H9 (cell line): Measurements from ENCODE around the gene ARHGAP5. TPM values are rescaled to one million over a fixed set of nuclear protein-coding genes. Genes with fewer than 3 reads are reported as not detected.

Experiments used
- DNase-seq: peaks from one replicate; pipeline ENCODE4 v3.0.0-alpha.2; 2017
- H2AFZ ChIP-seq: one replicate; pipeline ENCODE4 v1.6.1; 2013; ENCODE audit warnings: mild to moderate bottlenecking, low read length, control low read depth, moderate library complexity
- H2AK5ac ChIP-seq: 2 replicates; pipeline ENCODE4 v1.6.1; 2013; ENCODE audit warnings: low read length, control low read depth, mixed read lengths; ENCODE audit not compliant: insufficient read length
- H2BK120ac ChIP-seq: one replicate; pipeline ENCODE4 v1.6.1; 2013; ENCODE audit warnings: low read depth, mild to moderate bottlenecking, low read length, control low read depth, inconsistent platforms; ENCODE audit not compliant: poor library complexity, severe bottlenecking
- H2BK12ac ChIP-seq: 2 replicates; pipeline ENCODE4 v1.6.1; 2013; ENCODE audit warnings: low read length, control low read depth, mixed read lengths, low read depth; ENCODE audit not compliant: insufficient read length
- H2BK15ac ChIP-seq: 2 replicates; pipeline ENCODE4 v1.6.1; 2013; ENCODE audit warnings: low read depth, low read length, control low read depth
- H2BK20ac ChIP-seq: one replicate; pipeline ENCODE4 v1.6.1; 2013; ENCODE audit warnings: low read depth, mild to moderate bottlenecking, low read length, control low read depth, inconsistent platforms; ENCODE audit not compliant: poor library complexity, severe bottlenecking
- H2BK5ac ChIP-seq: 2 replicates; pipeline ENCODE4 v1.6.1; 2013; ENCODE audit warnings: low read length, control low read depth, mixed read lengths; ENCODE audit not compliant: insufficient read length
- H3K14ac ChIP-seq: 2 replicates; pipeline ENCODE4 v1.6.1; 2013; ENCODE audit warnings: low read length, control low read depth; ENCODE audit not compliant: insufficient read depth
- H3K18ac ChIP-seq: 2 replicates; pipeline ENCODE4 v1.6.1; 2013; ENCODE audit warnings: low read depth, mild to moderate bottlenecking, mixed read lengths, low read length, control low read depth; ENCODE audit not compliant: insufficient read length
- H3K23ac ChIP-seq: 2 replicates; pipeline ENCODE4 v1.6.1; 2013; ENCODE audit warnings: low read length, control low read depth, mixed read lengths, low read depth; ENCODE audit not compliant: insufficient read length
- H3K23me2 ChIP-seq: 2 replicates; pipeline ENCODE4 v1.6.1; 2013; ENCODE audit warnings: low read depth, mild to moderate bottlenecking, mixed read lengths, low read length, control low read depth; ENCODE audit not compliant: insufficient read length, poor library complexity, severe bottlenecking
- H3K27ac ChIP-seq: 2 replicates; pipeline ENCODE4 v1.5.1; 2013; ENCODE audit warnings: low read length, control low read depth, mixed read lengths, low read depth; ENCODE audit not compliant: insufficient read length
- H3K27me3 ChIP-seq: 2 replicates; pipeline ENCODE4 v1.6.1; 2013; ENCODE audit warnings: low read length, control low read depth, inconsistent platforms; ENCODE audit not compliant: insufficient read depth
- H3K4ac ChIP-seq: 2 replicates; pipeline ENCODE4 v1.6.1; 2013; ENCODE audit warnings: low read depth, mild to moderate bottlenecking, control low read depth, inconsistent platforms, low read length, moderate library complexity
- H3K4me1 ChIP-seq: 2 replicates; pipeline ENCODE4 v1.6.1; 2013; ENCODE audit warnings: low read length, control low read depth, inconsistent platforms; ENCODE audit not compliant: insufficient read depth
- H3K4me2 ChIP-seq: 2 replicates; pipeline ENCODE4 v1.6.1; 2013; ENCODE audit warnings: low read length, control low read depth, mixed read lengths; ENCODE audit not compliant: insufficient read length, insufficient read depth
- H3K56ac ChIP-seq: 2 replicates; pipeline ENCODE4 v1.6.1; 2013; ENCODE audit warnings: low read depth, mild to moderate bottlenecking, mixed read lengths, low read length, control low read depth; ENCODE audit not compliant: insufficient read length
- H3K79me1 ChIP-seq: 2 replicates; pipeline ENCODE4 v1.6.1; 2013; ENCODE audit warnings: low read depth, mild to moderate bottlenecking, moderate library complexity, low read length, control low read depth, inconsistent platforms; ENCODE audit not compliant: insufficient read depth, poor library complexity, severe bottlenecking
- H3K79me2 ChIP-seq: 2 replicates; pipeline ENCODE4 v1.6.1; 2013; ENCODE audit warnings: low read length, control low read depth, inconsistent platforms; ENCODE audit not compliant: insufficient read depth
- H3K9ac ChIP-seq: 2 replicates; pipeline ENCODE4 v1.6.1; 2013; ENCODE audit warnings: low read length, control low read depth, mixed read lengths; ENCODE audit not compliant: insufficient read length; ENCODE audit errors: extremely low read depth
- H3K9me3 ChIP-seq: one replicate; pipeline ENCODE4 v1.6.1; 2013; ENCODE audit warnings: low read depth, low read length, inconsistent platforms; ENCODE audit not compliant: control insufficient read depth
- H3T11ph ChIP-seq: one replicate; pipeline ENCODE4 v1.6.1; 2013; ENCODE audit warnings: mild to moderate bottlenecking, low read length, control low read depth, inconsistent platforms
- H4K20me1 ChIP-seq: one replicate; pipeline ENCODE4 v1.6.1; 2013; ENCODE audit not compliant: control insufficient read depth, insufficient read length, insufficient read depth
- H4K5ac ChIP-seq: 2 replicates; pipeline ENCODE4 v1.6.1; 2013; ENCODE audit warnings: low read depth, mild to moderate bottlenecking, mixed read lengths, low read length, control low read depth; ENCODE audit not compliant: insufficient read length
- H4K8ac ChIP-seq: replicated peaks from 2 replicates; pipeline ENCODE4 v1.6.1; 2013; ENCODE audit warnings: low read length, control low read depth, mixed read lengths, low read depth; ENCODE audit not compliant: insufficient read length
- H4K91ac ChIP-seq: 2 replicates; pipeline ENCODE4 v1.6.1; 2013; ENCODE audit warnings: low read depth, mild to moderate bottlenecking, moderate library complexity, mixed read lengths, low read length, control low read depth; ENCODE audit not compliant: insufficient read length
- H3K27ac Mint-ChIP-seq, 3 experiments: 2 replicates in 2 of 3; 3 replicates in 1 of 3; pipeline ENCODE4 v1.8.0; 2020 to 2021; ENCODE audit warnings: mixed read lengths in 3 of 3, mild to moderate bottlenecking in 1 of 3, moderate library complexity in 1 of 3
- H3K27me3 Mint-ChIP-seq: 2 replicates; pipeline ENCODE4 v1.8.0; 2021; ENCODE audit warnings: low read depth, mild to moderate bottlenecking, moderate library complexity, mixed read lengths
- H3K36me3 Mint-ChIP-seq, 3 experiments: 2 replicates in 2 of 3; 3 replicates in 1 of 3; pipeline ENCODE4 v1.8.0; 2020 to 2021; ENCODE audit warnings: low read depth in 3 of 3, mixed read lengths in 3 of 3; ENCODE audit not compliant: insufficient read depth in 1 of 3
- H3K4me1 Mint-ChIP-seq, 2 experiments: 2 replicates each; pipeline ENCODE4 v1.8.0; 2020; ENCODE audit warnings: mixed read lengths in 2 of 2
- H3K4me3 Mint-ChIP-seq, 2 experiments: 2 replicates in 1 of 2; 3 replicates in 1 of 2; pipeline ENCODE4 v1.8.0; 2020 to 2021; ENCODE audit warnings: mild to moderate bottlenecking in 2 of 2, mixed read lengths in 2 of 2, moderate library complexity in 1 of 2
- H3K9me3 Mint-ChIP-seq, 2 experiments: 2 replicates in 1 of 2; 3 replicates in 1 of 2; pipeline ENCODE4 v1.8.0; 2020; ENCODE audit warnings: mild to moderate bottlenecking in 2 of 2, mixed read lengths in 2 of 2, moderate library complexity in 1 of 2
- WGBS: extraction: QIAGEN DNeasy Blood & Tissue Kit; methylation state at CpG from one replicate; pipeline ENCODE4 v1.1.7; 2013; ENCODE audit warnings: missing lambda C conversion rate, low lambda C conversion rate, mixed read lengths; ENCODE audit not compliant: insufficient read length; ENCODE audit errors: extremely low coverage; 5-methylcytosine and 5-hydroxymethylcytosine counted together
- total RNA-seq: library from RNA; stranded (reverse); gene quantifications from 2 replicates; pipeline ENCODE4 v1.2.1, GENCODE V29; 2021
- TF ChIP-seq, protein P1 (sequence below): fragments of 200-600 bp; sonication (generic); conservative IDR thresholded peaks from 3 replicates; pipeline ENCODE4 v1.8.0; 2021; ENCODE audit warnings: antibody characterized with exemption, mild to moderate bottlenecking

The ARHGAP5 gene
- total RNA-seq, 1 experiment from 2014 or later = 73.8 TPM

- Histone ChIP-seq H2AK5ac (no peak overlapping the region), H2BK120ac (no peak overlapping the region), H3K9ac (no peak overlapping the region), H2BK12ac (no peak overlapping the region), H3K4me1 (no peaks in the 10 kb centered on the region), H3K79me2 (no peaks in the 10 kb centered on the region), H2BK5ac (no peak overlapping the region), H3K14ac (no peak overlapping the region), H4K91ac (no peak overlapping the region), H3K79me1 (no peaks in the 10 kb centered on the region), H2BK20ac (no peak overlapping the region), H2BK15ac (no peak overlapping the region), H3K27ac (no peak overlapping the region), H4K5ac (no peak overlapping the region), H3K23me2 (no peaks in the 10 kb centered on the region), H3K4me2 (no peak overlapping the region), H3K9me3 (no peaks in the 10 kb centered on the region), H3K4ac (no peak overlapping the region), H3K27me3 (no peaks in the 10 kb centered on the region), H3T11ph (no peak overlapping the region), H3K18ac (no peak overlapping the region), H3K56ac (no peak overlapping the region), H3K23ac (no peak overlapping the region), H2AFZ (no peak overlapping the region), H4K8ac (no peak overlapping the region), H4K20me1 (no peaks in the 10 kb centered on the region)
- Mint-ChIP-seq H3K36me3 (peaks cover 49 to 67% (median 52%) of the 10 kb centered on the region in 3 experiments), H3K27ac (no peak overlapping the region), H3K27me3 (no peaks in the 10 kb centered on the region), H3K4me1 (peaks cover 3% of the 10 kb centered on the region in 2 experiments; a peak in 2 of 4 replicates), H3K9me3 (peaks cover 17 to 33% of the 10 kb centered on the region in 2 experiments), H3K4me3 (no peak overlapping the region)
- TF ChIP-seq, protein P1, sequence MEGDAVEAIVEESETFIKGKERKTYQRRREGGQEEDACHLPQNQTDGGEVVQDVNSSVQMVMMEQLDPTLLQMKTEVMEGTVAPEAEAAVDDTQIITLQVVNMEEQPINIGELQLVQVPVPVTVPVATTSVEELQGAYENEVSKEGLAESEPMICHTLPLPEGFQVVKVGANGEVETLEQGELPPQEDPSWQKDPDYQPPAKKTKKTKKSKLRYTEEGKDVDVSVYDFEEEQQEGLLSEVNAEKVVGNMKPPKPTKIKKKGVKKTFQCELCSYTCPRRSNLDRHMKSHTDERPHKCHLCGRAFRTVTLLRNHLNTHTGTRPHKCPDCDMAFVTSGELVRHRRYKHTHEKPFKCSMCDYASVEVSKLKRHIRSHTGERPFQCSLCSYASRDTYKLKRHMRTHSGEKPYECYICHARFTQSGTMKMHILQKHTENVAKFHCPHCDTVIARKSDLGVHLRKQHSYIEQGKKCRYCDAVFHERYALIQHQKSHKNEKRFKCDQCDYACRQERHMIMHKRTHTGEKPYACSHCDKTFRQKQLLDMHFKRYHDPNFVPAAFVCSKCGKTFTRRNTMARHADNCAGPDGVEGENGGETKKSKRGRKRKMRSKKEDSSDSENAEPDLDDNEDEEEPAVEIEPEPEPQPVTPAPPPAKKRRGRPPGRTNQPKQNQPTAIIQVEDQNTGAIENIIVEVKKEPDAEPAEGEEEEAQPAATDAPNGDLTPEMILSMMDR = no peak
- WGBS = no CpG with 5 or more reads among the region's 2 CpGs
- no peak for DNase-seq
Measured at GRCh38 chr14:32136027-32136825, 59.1 kb downstream of the ARHGAP5 start.
